ENCODE measurements around the gene KLHL29. TPM values are rescaled to one million over a fixed set of nuclear protein-coding genes. Genes with fewer than 3 reads are reported as not detected.

Gene KLHL29
- total RNA-seq, 1 experiment from 2014 or later = 7.7 TPM

DNA sequence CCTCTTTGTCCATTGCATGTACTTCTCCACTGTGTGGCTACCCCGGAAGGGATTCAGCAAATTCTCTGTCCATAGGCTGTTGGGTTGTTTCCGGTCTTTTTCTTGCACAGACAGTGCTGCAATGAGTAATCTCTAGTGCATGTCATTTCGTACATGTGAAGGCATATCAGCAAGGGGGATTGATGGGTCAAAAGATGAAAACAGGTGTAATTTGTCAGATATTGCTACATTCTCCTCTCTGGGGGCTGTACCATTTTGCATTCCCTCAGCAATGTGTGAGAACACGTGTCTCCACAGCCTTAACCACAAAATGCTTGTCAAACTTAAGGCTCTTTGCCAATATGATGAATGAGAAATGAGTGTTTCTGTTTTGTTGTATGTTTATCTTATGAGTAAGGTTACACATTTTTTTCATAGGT lies 60.5 kb downstream of the KLHL29 start:
- TF ChIP-seq POLR2AphosphoS5 (IDR thresholded peaks at IDR 0.05; ENCODE audit: low read depth, low read length) (no peak), TCF7L2 (IDR thresholded peaks at IDR 0.05; ENCODE audit: low read depth, low read length) (no peak), SIN3A (IDR thresholded peaks at IDR 0.05; ENCODE audit: borderline replicate concordance, insufficient read depth, low read depth, low read length) (no peak)
- TF ChIP-seq, protein P1, sequence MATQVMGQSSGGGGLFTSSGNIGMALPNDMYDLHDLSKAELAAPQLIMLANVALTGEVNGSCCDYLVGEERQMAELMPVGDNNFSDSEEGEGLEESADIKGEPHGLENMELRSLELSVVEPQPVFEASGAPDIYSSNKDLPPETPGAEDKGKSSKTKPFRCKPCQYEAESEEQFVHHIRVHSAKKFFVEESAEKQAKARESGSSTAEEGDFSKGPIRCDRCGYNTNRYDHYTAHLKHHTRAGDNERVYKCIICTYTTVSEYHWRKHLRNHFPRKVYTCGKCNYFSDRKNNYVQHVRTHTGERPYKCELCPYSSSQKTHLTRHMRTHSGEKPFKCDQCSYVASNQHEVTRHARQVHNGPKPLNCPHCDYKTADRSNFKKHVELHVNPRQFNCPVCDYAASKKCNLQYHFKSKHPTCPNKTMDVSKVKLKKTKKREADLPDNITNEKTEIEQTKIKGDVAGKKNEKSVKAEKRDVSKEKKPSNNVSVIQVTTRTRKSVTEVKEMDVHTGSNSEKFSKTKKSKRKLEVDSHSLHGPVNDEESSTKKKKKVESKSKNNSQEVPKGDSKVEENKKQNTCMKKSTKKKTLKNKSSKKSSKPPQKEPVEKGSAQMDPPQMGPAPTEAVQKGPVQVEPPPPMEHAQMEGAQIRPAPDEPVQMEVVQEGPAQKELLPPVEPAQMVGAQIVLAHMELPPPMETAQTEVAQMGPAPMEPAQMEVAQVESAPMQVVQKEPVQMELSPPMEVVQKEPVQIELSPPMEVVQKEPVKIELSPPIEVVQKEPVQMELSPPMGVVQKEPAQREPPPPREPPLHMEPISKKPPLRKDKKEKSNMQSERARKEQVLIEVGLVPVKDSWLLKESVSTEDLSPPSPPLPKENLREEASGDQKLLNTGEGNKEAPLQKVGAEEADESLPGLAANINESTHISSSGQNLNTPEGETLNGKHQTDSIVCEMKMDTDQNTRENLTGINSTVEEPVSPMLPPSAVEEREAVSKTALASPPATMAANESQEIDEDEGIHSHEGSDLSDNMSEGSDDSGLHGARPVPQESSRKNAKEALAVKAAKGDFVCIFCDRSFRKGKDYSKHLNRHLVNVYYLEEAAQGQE (IDR thresholded peaks at IDR 0.05; ENCODE audit: insufficient read depth in 1 of 2, low read depth in 2 of 2, low read length in 1 of 2) = no peak
- TF ChIP-seq, protein P2, sequence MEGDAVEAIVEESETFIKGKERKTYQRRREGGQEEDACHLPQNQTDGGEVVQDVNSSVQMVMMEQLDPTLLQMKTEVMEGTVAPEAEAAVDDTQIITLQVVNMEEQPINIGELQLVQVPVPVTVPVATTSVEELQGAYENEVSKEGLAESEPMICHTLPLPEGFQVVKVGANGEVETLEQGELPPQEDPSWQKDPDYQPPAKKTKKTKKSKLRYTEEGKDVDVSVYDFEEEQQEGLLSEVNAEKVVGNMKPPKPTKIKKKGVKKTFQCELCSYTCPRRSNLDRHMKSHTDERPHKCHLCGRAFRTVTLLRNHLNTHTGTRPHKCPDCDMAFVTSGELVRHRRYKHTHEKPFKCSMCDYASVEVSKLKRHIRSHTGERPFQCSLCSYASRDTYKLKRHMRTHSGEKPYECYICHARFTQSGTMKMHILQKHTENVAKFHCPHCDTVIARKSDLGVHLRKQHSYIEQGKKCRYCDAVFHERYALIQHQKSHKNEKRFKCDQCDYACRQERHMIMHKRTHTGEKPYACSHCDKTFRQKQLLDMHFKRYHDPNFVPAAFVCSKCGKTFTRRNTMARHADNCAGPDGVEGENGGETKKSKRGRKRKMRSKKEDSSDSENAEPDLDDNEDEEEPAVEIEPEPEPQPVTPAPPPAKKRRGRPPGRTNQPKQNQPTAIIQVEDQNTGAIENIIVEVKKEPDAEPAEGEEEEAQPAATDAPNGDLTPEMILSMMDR (IDR thresholded peaks at IDR 0.05) = no peak
- intact Hi-C loops (cut with micrococcal nuclease; ENCODE audit: unreplicated experiment) (no loop called here), in situ Hi-C loops (cut with HindIII; ENCODE audit: low pct_unique_long_range_greater_than_20kb, low sequenced_read_pairs) (no loop called here)
- BruUV-seq (replicated peaks) = no TSS peak
- Histone ChIP-seq H3K4me1 (ENCODE audit: control insufficient read depth, insufficient read depth, low read length) (no peaks in the 10 kb centered on the region), H3K36me3 (ENCODE audit: control insufficient read depth, insufficient read depth, low read length) (no peaks in the 10 kb centered on the region), H3K9me3 (ENCODE audit: control insufficient read depth, insufficient read depth, low read depth, low read length) (peaks cover 4% of the 10 kb centered on the region; the same call in 1 of the 2 replicates), H3K4me3 (ENCODE audit: low read depth in 2 of 2, low read length in 2 of 2) (no peak overlapping the region), H3K27ac (ENCODE audit: low read length) (no peak overlapping the region), H3K27me3 (ENCODE audit: control insufficient read depth, insufficient read depth, low read length) (no peaks in the 10 kb centered on the region)
- ATAC-seq (no peak), DNase-seq (ENCODE audit: low read depth, low spot score) (peak; percentile 33)
- POLR2A ChIA-PET = no interaction called here
- CTCF ChIA-PET = no interaction called here

DNA sequence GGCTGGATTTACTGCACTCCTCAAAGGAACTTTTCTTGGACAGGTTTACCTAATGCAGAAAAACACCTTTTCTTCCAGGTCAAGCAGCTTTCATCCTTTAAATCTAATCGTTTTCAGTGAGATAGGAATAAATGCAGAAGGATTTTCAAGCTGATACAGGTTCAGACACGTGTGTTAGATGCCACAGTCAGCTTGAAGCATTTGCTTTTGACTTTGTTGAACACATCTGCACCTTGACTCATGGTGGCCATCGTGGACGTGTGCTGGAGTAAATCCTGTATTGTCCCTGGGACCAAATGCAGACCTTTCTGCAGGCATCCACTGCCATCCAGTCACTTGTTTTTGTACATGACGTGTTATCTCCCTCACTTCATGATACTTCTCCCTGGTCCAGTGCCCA lies 61.9 kb downstream of the KLHL29 start:
- ChIA-PET CTCF (no interaction called here), POLR2A (no interaction called here)
- TF ChIP-seq SIN3A (IDR thresholded peaks at IDR 0.05; ENCODE audit: borderline replicate concordance, insufficient read depth, low read depth, low read length) (no peak), TCF7L2 (IDR thresholded peaks at IDR 0.05; ENCODE audit: low read depth, low read length) (no peak)
- BruUV-seq (replicated peaks) = no TSS peak
- H3K36me3 ChIP-seq (ENCODE audit: control insufficient read depth, insufficient read depth, low read length) = no peaks in the 10 kb centered on the region
- H3K27me3 ChIP-seq (ENCODE audit: control insufficient read depth, insufficient read depth, low read length) = no peaks in the 10 kb centered on the region
- H3K9me3 ChIP-seq (ENCODE audit: control insufficient read depth, insufficient read depth, low read depth, low read length) = no peaks in the 10 kb centered on the region; the same call in 1 of the 2 replicates
- in situ Hi-C loops (cut with HindIII; ENCODE audit: low pct_unique_long_range_greater_than_20kb, low sequenced_read_pairs) (no loop called here), intact Hi-C loops (cut with micrococcal nuclease; ENCODE audit: unreplicated experiment) (no loop called here)
- no peak for ATAC-seq
- H3K4me3 ChIP-seq (ENCODE audit: low read depth in 2 of 2, low read length in 2 of 2) = no peak overlapping the region
- no peak overlapping the region for H3K27ac ChIP-seq (ENCODE audit: low read length)
- DNase-seq (ENCODE audit: low read depth, low spot score) = no peak
- no peaks in the 10 kb centered on the region for H3K4me1 ChIP-seq (ENCODE audit: control insufficient read depth, insufficient read depth, low read length)

DNA sequence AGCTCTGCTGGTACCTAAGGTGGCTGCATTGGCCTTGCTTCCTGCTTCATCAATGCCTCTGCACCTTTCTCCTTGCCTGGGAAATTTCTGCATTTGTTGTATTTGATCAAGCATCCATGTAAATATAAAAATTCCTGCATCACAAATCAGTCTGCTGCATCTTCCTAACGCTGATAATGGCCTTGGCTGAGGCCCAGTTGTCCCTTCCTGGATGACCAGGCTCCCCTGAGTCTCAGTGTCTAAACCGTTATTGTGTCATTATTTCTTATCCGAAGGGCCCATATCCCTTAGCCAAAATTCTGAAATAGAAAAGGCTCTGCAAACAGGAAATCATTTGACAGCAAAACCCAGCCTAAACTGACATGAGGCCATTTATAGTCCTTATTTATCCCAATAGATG lies 62.4 kb downstream of the KLHL29 start:
- no peaks in the 10 kb centered on the region for H3K9me3 ChIP-seq (ENCODE audit: control insufficient read depth, insufficient read depth, low read depth, low read length)
- TF ChIP-seq POLR2AphosphoS5 (IDR thresholded peaks at IDR 0.05; ENCODE audit: low read depth, low read length) (no peak), TCF7L2 (IDR thresholded peaks at IDR 0.05; ENCODE audit: low read depth, low read length) (no peak), SIN3A (IDR thresholded peaks at IDR 0.05; ENCODE audit: borderline replicate concordance, insufficient read depth, low read depth, low read length) (no peak)
- TF ChIP-seq, protein P2 (IDR thresholded peaks at IDR 0.05) = no peak
- TF ChIP-seq, protein P1 (IDR thresholded peaks at IDR 0.05; ENCODE audit: insufficient read depth in 1 of 2, low read depth in 2 of 2, low read length in 1 of 2) = no peak
- H3K27me3 ChIP-seq (ENCODE audit: control insufficient read depth, insufficient read depth, low read length) = no peaks in the 10 kb centered on the region
- BruUV-seq (replicated peaks) = no TSS peak
- in situ Hi-C loops (cut with HindIII; ENCODE audit: low pct_unique_long_range_greater_than_20kb, low sequenced_read_pairs) (no loop called here), intact Hi-C loops (cut with micrococcal nuclease; ENCODE audit: unreplicated experiment) (no loop called here)
- H3K4me3 ChIP-seq (ENCODE audit: low read depth in 2 of 2, low read length in 2 of 2) = no peak overlapping the region
- ATAC-seq (no peak), DNase-seq (ENCODE audit: low read depth, low spot score) (no peak)
- H3K27ac ChIP-seq (ENCODE audit: low read length) = no peak overlapping the region
- H3K4me1 ChIP-seq (ENCODE audit: control insufficient read depth, insufficient read depth, low read length) = no peaks in the 10 kb centered on the region
- CTCF ChIA-PET = no interaction called here
- POLR2A ChIA-PET = no interaction called here
- H3K36me3 ChIP-seq (ENCODE audit: control insufficient read depth, insufficient read depth, low read length) = no peaks in the 10 kb centered on the region

Data from Panc1 (cell line).